GM19099 (cell line): ENCODE measurements around the gene IQCH.

Source experiments
- POLR2A ChIP-seq: IDR thresholded peaks from 3 replicates; pipeline ENCODE4 v1.6.1; 2011; ENCODE audit warnings: low read depth; ENCODE audit not compliant: insufficient read length; ENCODE audit errors: extremely low read depth

IQCH gene

DNA sequence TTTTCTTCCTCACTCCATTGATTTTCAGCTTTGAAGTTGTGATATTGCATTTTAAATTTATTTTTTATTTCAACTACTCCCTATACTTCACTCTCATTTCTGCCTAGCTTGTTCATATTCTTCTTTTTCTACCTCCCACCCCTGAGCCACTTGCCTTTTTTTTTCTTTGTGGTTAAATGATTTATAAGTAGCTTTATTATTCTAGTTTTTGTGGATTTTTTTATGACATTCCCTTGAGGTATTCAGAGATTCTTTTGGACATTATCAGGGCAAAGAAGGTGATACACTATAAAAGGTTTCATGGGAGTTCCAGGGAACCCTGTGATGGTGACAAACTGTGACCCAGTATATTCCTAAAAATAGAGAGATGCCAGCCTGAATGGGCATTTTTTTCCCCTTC, 269.6 kb downstream of the IQCH start:
- TF ChIP-seq POLR2A = no peak

DNA sequence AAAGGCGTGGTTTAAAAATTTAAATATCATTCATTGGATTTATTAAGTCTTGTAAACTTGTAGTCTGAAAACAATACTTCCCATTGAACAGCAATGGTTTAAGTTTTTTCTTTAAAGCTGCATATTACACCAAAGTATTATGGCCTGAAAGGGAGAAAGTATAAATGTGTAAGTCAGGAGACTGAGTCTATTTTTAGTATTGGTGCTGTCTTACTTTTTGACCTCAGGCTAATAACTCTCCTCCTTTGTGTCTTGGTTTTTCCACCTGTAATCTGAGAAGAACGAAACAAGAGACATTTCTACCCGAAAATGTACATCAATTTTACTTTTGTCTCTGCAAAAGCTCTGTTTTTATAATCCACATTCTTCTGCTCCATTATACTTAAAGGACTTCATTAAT, 273.9 kb downstream of the IQCH start:
- TF ChIP-seq POLR2A = no peak

DNA sequence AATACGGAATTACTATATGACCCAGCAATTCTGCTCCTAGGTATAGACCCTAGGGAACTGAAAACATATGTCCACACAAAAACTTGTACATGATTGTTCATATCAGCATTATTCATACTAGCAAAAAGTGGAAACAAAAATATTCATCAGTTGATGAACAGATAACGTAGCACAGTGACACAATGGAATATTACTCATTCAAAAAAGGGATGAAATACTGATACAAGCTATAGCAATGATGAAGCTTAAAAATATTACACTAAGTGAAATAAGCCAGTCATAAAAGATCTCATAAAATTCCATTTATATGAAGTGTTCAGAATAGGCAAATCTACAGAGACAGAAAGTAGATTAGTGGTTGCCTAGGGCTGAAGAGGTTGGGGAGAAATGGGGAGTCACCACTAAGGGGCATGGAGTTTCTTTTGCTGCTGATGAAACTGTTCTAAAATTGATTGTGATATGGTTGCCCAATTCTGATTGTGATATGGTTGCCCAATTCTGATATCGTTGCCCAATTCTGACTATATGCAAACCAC, 276.9 kb downstream of the IQCH start:
- no peak for TF ChIP-seq POLR2A

DNA sequence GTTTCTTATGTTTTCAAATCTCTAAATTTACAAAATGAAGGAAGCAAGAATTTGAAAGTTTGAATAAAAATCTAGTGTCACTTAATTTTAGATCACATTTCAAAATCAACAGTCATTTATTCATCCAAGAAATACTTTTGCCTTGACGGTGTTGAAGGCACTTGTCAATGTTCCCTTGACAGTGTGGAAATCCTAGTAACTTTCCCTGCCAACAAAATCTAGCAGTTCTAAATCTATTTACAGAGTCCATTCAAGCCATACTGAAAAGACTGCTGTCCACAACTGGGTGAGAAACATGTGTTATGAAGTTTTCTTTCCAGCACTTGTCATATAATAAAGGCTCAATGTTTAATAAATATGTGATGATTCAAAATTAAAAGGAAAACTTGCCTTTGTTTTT, 279.3 kb downstream of the IQCH start:
- no peak for TF ChIP-seq POLR2A

DNA sequence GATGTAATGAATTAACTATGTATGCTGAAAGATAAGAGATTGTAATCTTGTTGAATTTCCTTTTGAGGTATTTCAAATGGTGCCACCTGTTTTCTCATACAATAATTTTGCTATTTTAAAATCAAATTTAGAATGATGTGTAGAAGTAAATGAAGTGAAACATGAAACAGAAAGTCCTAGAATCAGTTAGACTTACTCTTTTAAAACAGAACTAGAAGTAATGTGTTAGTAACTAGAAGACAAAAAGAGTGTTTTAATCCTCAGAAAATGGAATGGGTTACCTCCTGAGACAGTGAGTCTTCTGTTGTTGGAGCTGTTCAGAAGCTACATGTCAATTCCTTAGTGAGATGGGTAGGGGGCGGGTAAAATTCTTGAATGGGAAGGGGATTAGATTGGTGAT, 279.8 kb downstream of the IQCH start:
- TF ChIP-seq POLR2A = no peak

DNA sequence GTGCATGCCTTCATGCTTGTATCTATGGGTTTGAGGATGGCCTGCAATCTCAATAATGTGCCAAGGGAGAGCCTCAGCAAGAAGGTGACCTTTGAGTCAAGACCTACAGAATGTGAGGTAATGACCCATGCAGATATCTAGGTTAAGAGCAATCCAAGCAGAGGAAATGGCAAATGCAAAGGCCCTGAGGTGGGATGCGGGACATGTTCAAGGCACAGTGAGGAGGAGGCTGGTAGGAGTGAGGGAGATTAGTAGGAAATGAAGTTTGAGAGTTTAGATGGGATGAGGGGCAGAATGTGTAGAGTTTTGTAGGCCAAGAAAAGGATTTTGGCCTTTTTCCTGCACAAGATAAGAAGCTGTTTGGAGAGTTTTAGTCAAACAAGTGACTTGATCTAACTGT, 283.2 kb downstream of the IQCH start:
- TF ChIP-seq POLR2A = no peak

DNA sequence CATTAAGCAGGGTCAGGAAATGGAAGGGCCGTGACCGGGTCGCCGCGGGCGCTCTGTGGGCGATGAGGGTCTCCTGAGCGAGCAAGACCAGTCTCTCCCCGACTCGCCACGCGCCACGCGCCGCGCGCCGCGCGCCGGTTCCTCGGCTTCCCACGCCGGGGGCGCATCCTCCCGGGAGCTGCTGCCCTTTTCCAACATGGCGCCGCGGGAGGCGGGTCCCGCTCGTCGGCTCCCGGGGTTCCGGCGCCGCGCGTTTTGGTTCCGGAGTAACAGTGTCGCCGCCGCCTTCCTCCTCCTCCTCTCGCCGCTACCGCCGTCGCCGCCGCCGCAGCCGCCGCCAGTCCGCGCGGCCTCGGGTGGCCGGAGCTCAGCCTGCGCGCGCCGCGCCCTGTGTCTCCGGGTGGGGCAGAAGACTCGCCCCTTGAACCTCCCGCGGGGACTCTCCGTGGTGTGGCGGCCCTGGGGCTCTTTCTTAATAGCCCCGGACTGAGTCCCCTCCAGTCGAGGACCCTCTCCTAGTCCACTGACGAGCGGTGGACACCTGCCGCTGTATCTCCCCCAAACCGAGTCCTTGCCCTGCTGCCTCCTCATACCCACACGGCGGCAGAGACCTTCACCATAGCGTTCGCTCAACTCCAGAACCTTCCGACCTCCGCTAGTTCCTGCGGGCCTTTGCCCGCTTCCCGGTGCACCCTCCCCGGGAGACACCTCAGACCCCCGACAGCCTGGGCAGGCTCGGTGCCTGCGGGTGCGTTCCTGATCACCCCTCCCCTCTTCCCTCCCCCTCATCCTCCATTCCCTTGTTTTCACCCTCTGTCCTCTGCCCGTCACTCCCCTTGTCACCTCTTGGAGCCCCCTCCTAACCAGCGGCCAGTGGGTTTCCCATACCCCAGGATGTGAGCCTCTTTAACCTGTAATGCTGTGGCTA, 288.1 kb downstream of the IQCH start, which contains the start of gene MAP2K5:
MAP2K5 (plus strand) TSS at position 284 of the 928 bp plus-strand sequence; CDS start at position 917, 633 bp downstream.
- peak; percentile 76 for TF ChIP-seq POLR2A

DNA sequence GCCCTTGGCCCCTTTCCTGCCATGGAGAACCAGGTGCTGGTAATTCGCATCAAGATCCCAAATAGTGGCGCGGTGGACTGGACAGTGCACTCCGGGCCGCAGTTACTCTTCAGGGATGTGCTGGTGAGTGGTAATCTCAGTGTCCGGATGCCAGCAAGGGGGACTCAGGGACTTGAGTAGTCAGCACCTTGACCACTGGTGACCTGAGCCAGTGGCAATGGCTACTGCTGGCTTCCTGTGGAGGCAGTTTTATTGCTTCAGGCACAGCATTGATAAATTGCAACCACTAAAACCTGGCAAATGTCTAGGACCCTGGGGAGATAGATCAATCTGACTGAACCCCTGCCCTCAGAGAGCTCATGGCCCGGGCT, 288.7 kb downstream of the IQCH start:
- TF ChIP-seq POLR2A = no peak

DNA sequence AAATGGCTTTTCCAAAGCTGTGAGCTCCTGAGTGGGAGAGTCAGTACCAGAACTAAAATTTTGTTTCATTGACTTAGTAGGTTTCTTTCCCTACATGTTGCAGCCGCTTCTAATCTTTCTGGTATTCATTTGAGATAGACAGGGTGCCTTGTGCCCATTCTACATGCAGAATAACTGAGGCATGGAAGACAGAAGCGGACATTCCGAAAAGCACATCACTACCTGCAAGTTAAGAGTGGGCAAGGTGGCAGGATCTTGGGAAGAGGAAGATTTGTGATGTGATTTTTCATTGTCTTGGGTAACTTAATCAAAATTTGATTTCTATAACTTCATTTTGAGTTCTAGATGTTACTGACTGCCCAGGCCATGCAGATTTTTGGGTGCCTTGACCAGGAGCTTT, 289.9 kb downstream of the IQCH start:
- no peak for TF ChIP-seq POLR2A

DNA sequence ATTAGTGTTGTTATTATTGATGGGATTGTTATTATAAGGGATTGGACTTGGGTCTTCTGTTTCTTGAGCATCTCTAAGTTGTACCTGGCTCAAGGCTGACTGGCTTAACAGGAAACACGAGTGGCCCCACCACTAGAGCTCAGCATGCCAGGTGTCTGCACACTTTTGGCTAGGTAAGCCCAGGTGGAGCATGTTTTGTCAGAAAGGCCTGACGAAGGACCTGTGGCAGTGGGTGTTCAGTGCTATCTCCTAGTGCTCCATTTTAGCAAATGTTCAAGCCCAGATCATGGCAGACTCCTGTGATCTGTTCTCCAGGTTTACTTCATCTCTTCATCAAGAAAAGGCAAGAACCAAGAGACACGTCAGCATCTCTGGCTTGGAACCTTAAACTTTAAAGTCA, 291.3 kb downstream of the IQCH start:
- no peak for TF ChIP-seq POLR2A

DNA sequence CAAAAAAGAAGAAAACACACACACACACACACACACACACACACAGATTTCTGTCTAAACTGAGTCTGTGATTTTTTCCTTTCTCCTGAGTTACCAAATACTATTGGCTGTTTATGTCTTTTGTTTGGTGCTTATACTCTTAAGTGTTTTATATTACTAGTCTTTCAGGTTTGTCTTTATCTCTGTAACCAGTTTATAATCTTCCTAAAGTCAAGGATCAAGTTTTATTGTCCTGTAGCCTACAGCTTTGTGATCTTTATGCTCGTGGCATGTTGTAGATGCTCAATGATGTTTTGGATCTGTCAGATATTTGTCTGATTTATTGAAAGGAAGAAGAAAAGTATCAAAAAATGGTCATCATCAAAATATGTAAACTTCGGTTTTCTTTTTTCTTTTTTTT, 292.5 kb downstream of the IQCH start:
- no peak for TF ChIP-seq POLR2A

DNA sequence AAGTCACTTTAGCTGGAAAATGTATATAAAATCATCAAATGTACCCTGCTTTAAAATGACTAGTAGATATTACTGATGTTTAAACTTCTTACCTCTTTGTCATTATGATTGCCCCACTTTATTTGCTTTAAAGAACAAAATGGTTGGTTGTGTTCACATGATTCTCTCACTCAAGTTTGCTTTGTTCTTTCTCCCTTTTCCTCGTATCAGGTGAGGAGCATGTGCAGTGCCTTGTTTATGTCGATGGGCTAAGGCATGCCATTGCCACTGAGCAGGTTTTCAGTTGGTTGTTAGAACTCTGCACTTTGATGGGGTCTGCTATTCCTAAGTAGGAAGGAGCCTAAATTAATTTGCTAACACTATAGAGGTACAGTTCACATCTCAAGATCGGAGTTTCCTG, 293.2 kb downstream of the IQCH start:
- no peak for TF ChIP-seq POLR2A

DNA sequence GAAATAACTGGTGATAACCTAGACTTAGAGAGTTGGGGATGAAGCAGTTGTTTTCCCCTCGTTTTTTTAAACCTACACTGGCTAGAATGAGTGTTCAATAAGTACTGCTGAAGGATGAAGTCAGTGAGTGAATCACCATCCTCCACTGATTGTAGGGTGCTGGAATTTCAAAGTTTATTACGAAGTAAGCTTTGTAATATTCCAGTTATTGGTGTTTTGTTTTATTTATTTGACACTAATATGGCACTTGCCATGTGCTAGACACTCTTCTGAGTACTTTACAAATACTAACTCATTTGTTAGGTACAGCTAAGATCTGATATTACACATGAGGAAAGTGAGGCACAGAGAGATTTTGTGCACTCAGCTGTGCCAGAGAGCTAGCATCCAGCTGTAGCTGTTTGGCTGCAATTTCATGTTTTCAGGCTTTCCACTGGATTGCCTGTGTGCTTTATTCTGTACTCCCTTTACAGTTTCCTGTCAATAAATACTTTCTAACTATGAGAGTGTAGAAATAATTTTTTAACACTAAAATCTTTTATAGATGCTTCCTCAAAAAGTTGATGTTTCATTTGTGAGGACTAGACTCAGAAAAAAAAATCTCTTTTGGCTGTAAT, 293.8 kb downstream of the IQCH start:
- no peak for TF ChIP-seq POLR2A

DNA sequence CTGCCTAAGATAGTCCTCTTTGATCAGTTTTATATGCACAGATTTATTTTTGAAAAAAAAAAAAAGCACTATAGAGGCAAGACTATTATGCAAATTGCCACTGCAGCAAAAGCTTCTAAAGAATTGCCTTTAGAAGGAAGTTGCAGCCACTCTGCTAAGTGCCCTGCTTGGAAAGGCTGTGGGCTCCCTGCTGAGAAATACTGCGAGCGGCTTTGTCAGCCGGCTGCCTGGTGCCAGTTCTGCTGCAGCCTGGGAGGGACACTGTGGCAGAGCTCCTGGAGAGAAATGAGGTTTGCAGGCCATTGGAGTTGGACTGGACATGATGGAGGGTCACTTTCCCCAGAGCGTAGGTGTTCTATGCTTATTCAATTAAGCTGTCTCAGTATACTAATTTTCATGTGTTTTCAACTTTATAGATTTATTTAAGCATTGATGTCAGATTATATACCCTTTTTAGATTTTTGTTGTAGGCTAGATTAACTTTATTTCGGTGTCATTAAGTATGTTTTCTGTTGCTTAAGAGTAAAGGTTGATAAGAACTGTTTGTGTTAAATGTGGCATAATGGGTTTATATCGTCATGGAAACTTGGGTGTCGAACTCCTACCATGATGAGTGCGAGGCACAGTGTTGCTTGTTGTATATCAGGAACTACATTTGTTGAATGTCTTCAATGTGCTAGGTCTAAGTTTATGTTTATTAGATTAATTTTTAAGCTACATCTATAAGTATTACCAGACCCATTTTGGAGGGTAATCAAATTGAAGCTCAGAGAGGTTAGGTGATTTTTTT, 294.5 kb downstream of the IQCH start:
- no peak for TF ChIP-seq POLR2A

DNA sequence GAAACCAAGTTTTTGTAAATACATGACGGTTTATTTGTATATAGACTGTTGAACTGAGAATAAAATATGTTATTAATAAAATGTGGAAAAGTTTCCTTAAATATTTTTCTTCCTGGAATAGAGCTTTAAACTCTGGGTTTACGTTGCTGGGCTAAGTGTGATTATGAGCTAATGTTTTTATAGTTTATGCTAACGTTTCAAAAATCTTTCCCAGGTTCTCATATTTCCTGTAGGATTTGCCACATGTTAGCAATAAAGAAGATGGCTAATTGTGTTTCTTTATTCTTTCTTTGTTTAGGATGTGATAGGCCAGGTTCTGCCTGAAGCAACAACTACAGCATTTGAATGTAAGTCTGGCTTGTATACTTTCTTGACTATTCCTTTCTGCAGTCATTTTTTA, 295.1 kb downstream of the IQCH start:
- no peak for TF ChIP-seq POLR2A
